ENCODE results near the gene SIRPB2.

Gene SIRPB2

DNA sequence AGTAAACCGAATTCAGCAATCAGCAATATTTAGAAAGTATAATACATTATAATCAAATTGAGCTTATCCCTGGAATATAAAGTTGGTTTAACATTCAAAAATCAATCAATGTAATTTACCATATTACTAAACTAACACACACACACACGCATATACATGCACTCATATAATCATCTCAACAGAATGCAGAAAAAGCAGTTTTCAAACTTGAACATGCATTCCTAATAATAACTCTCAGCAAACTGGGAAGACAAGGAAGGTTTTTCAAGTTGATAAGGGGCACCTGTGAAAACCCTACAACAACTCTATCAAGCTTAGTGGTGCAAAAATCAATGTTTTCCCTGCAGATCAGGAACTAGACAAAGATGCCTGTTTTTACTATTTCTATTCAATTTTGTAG, 4.7 kb downstream of the SIRPB2 start:
- H3K36me3 ChIP-seq (ENCODE audit: low read depth), result no peaks in the 10 kb centered on the region
- H3K27me3 ChIP-seq (ENCODE audit: insufficient read depth, poor library complexity, severe bottlenecking), result no peaks in the 10 kb centered on the region
- ATAC-seq (ENCODE audit: low read depth), result no peak
- peaks cover 4% of the 10 kb centered on the region for H3K9me3 ChIP-seq (ENCODE audit: severe bottlenecking)
- no peak for DNase-seq (ENCODE audit: low spot score)
- H3K27ac ChIP-seq (ENCODE audit: poor library complexity, severe bottlenecking), result no peak overlapping the region
- TF ChIP-seq, protein P1, sequence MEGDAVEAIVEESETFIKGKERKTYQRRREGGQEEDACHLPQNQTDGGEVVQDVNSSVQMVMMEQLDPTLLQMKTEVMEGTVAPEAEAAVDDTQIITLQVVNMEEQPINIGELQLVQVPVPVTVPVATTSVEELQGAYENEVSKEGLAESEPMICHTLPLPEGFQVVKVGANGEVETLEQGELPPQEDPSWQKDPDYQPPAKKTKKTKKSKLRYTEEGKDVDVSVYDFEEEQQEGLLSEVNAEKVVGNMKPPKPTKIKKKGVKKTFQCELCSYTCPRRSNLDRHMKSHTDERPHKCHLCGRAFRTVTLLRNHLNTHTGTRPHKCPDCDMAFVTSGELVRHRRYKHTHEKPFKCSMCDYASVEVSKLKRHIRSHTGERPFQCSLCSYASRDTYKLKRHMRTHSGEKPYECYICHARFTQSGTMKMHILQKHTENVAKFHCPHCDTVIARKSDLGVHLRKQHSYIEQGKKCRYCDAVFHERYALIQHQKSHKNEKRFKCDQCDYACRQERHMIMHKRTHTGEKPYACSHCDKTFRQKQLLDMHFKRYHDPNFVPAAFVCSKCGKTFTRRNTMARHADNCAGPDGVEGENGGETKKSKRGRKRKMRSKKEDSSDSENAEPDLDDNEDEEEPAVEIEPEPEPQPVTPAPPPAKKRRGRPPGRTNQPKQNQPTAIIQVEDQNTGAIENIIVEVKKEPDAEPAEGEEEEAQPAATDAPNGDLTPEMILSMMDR (IDR thresholded peaks at IDR 0.05; ENCODE audit: poor library complexity, severe bottlenecking), result no peak
- H3K4me1 ChIP-seq (ENCODE audit: insufficient read depth, poor library complexity, severe bottlenecking), result peaks cover 43% of the 10 kb centered on the region
- H3K4me3 ChIP-seq (ENCODE audit: severe bottlenecking), result no peak overlapping the region

DNA sequence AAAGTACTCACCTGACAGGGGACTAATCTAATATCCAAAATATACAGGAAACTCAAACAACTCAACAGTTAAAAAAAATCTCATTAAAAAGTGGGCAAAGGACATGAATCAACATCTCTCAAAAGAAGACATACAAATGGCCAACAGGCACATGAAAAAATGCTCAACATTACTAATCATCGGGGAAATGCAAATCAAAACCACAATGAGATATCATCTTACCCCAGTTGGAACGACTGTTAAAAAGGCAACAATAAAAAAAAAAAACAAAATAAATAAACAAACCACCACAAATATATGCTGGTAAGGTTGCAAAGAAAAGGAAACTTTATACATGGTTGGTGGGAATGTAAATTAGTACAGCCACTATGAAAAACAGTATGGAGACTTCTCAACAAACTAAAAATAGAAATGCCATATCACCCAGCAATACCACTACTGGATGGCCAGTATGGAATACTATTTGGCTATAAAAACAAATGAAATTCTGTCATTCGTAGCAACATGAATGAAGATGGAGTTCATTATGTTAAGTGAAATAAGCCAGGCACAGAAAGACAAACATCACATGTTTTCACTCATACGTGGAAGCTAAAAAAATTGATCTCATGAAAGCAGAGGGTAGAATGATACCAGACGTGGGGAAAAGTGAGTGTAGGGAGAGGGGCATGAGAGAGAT, 6.6 kb downstream of the SIRPB2 start:
- Histone ChIP-seq H3K27ac (ENCODE audit: poor library complexity, severe bottlenecking) (peak overlapping the region; percentile 28), H3K27me3 (ENCODE audit: insufficient read depth, poor library complexity, severe bottlenecking) (no peaks in the 10 kb centered on the region), H3K4me1 (ENCODE audit: insufficient read depth, poor library complexity, severe bottlenecking) (peaks cover 30% of the 10 kb centered on the region), H3K36me3 (ENCODE audit: low read depth) (no peaks in the 10 kb centered on the region), H3K9me3 (ENCODE audit: severe bottlenecking) (peaks cover 4% of the 10 kb centered on the region), H3K4me3 (ENCODE audit: severe bottlenecking) (no peak overlapping the region)
- DNase-seq (ENCODE audit: low spot score), result no peak
- 0 out of 3 replicates have a peak, but pooled peaks have one; percentile 36 for ATAC-seq (ENCODE audit: low read depth)
- TF ChIP-seq, protein P1 (IDR thresholded peaks at IDR 0.05; ENCODE audit: poor library complexity, severe bottlenecking), result no peak

DNA sequence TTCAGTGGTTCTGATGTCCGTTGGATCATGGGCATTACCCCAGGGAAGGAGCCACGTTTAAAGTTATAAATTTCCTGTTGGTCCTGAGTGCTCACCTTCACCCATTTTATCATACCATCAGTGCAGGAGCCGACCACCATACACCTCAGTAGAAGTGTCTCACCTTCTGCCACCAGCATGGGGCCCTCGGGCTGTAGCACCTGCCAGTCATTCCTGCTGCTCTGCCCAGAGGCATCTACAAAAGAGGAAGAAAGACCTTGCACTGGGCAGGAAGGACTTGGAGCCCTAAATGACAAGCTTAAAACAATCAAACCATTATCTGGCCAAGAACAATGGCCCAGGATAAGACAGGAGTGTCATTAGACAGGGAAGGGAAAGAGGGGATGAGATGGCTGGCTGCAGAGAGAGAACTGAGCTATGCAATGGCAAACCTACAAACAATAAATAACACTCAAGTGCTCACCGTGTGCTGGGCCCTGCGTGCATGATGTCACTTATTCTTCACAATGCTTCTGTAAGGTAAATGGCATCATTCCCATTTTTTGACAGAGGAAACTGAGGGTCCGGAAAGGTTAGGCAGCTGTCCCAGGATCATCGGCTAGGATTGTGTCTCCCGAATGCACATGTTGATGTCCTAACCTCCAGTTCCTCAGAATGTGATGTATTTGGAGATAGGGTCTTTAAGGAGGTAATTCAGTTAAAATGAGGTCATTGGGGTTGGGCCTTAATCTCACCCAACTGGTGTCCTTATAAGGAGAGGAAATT, 11.2 kb downstream of the SIRPB2 start:
- ATAC-seq (ENCODE audit: low read depth), result no peak
- no peak for DNase-seq (ENCODE audit: low spot score)
- TF ChIP-seq, protein P1 (IDR thresholded peaks at IDR 0.05; ENCODE audit: poor library complexity, severe bottlenecking), result no peak

DNA sequence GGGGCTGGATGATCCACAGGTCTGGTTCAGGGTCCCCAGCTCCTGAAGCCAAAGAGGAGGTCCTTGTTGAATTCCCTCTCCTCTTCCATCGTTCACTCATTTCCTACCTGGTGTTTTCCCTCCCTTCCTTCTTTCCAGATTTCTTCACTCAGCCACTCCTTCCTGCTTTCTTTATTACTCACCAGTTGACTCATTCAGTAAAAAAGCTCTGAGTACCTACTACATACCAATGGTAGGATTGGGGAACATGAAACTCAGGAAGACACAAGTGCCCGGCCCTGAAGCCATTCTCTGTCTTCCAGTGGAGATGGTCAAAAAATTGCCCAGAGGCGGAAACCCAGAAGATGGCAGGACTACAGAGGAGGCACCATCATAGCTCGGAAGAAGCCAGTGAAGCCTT, 12.7 kb downstream of the SIRPB2 start:
- peak; percentile 82 for ATAC-seq (ENCODE audit: low read depth)
- TF ChIP-seq, protein P1 (IDR thresholded peaks at IDR 0.05; ENCODE audit: poor library complexity, severe bottlenecking), result no peak

More for the DNA sequence above, 11.2 kb downstream of the SIRPB2 start:
- peaks cover 4% of the 10 kb centered on the region for H3K9me3 ChIP-seq (ENCODE audit: severe bottlenecking)
- peaks cover 44% of the 10 kb centered on the region for H3K4me1 ChIP-seq (ENCODE audit: insufficient read depth, poor library complexity, severe bottlenecking)
- no peaks in the 10 kb centered on the region for H3K36me3 ChIP-seq (ENCODE audit: low read depth)
- H3K27ac ChIP-seq (ENCODE audit: poor library complexity, severe bottlenecking), result peak overlapping the region; percentile 96
- no peak overlapping the region for H3K4me3 ChIP-seq (ENCODE audit: severe bottlenecking)
- no peaks in the 10 kb centered on the region for H3K27me3 ChIP-seq (ENCODE audit: insufficient read depth, poor library complexity, severe bottlenecking)

More for the DNA sequence above, 12.7 kb downstream of the SIRPB2 start:
- no peak for DNase-seq (ENCODE audit: low spot score)
- Histone ChIP-seq H3K36me3 (ENCODE audit: low read depth) (no peaks in the 10 kb centered on the region), H3K4me3 (ENCODE audit: severe bottlenecking) (no peak overlapping the region), H3K4me1 (ENCODE audit: insufficient read depth, poor library complexity, severe bottlenecking) (peaks cover 31% of the 10 kb centered on the region), H3K9me3 (ENCODE audit: severe bottlenecking) (peaks cover under 1% of the 10 kb centered on the region), H3K27me3 (ENCODE audit: insufficient read depth, poor library complexity, severe bottlenecking) (no peaks in the 10 kb centered on the region), H3K27ac (ENCODE audit: poor library complexity, severe bottlenecking) (peak overlapping the region; percentile 96)

Data from RWPE2 (cell line).